Mesodermal cell (in vitro differentiated cells): Measurements from ENCODE around the gene MYOF.
"Not testable (repeated sequence)": the region's sequence is repeated elsewhere in the genome, so short reads cannot be mapped to it uniquely, and the experiment has no call there.

ENCODE experiments used
- H3K27ac ChIP-seq: 2 replicates; pipeline ENCODE4 v1.7.0; 2013; ENCODE audit warnings: mild to moderate bottlenecking, low read depth, low read length, moderate library complexity; ENCODE audit not compliant: severe bottlenecking
- H3K36me3 ChIP-seq: 2 replicates; pipeline ENCODE4 v1.7.1; 2013; ENCODE audit warnings: mild to moderate bottlenecking, low read length, moderate library complexity; ENCODE audit not compliant: control insufficient read depth, insufficient read depth
- H3K4me1 ChIP-seq: one replicate; pipeline ENCODE4 v1.7.1; 2013; ENCODE audit warnings: mild to moderate bottlenecking, low read length; ENCODE audit not compliant: insufficient read depth, control insufficient read depth, poor library complexity, severe bottlenecking
- H3K4me3 ChIP-seq: 2 replicates; pipeline ENCODE4 v1.7.0; 2013; ENCODE audit warnings: low read length, control low read depth, mild to moderate bottlenecking; ENCODE audit not compliant: insufficient read depth, poor library complexity, severe bottlenecking; ENCODE audit errors: extremely low read depth
- H3K9me3 ChIP-seq: 2 replicates; pipeline ENCODE4 v1.7.1; 2013; ENCODE audit warnings: mild to moderate bottlenecking, low read length, moderate library complexity; ENCODE audit not compliant: control insufficient read depth
- WGBS, 2 experiments: methylation state at CpG; one replicate each; pipeline ENCODE4 v1.1.5; 2013; ENCODE audit warnings: missing lambda C conversion rate in 2 of 2; ENCODE audit not compliant: insufficient coverage in 2 of 2; 5-methylcytosine and 5-hydroxymethylcytosine counted together

Gene MYOF

DNA sequence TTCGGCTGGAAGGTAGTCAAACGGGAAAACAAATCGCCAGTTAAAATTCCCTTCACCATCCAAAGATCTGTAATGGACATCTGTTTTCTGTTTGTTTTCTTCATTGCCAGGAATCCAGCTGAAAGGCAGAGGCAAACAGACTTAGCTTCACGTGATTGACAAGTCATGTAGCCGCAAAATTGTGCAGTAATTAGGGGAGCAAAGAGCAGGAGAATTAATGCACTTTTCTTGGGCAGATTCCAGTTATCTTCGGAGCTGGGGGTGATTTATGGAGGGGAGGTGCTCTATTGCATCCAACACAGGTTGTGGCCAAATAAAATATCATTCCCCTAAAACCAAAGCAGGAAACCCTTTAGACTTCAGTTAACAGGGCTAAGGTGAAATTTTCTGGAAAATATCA is 162.2 kb downstream of the MYOF start:
- Histone ChIP-seq H3K9me3 (no peaks in the 10 kb centered on the region), H3K4me1 (peaks cover 7% of the 10 kb centered on the region), H3K4me3 (no peak overlapping the region), H3K36me3 (peaks cover 71% of the 10 kb centered on the region), H3K27ac (no peak overlapping the region)
- 97 to 100% methylated on average over 2 to 5 of the region's 6 CpGs for WGBS, 2 experiments

DNA sequence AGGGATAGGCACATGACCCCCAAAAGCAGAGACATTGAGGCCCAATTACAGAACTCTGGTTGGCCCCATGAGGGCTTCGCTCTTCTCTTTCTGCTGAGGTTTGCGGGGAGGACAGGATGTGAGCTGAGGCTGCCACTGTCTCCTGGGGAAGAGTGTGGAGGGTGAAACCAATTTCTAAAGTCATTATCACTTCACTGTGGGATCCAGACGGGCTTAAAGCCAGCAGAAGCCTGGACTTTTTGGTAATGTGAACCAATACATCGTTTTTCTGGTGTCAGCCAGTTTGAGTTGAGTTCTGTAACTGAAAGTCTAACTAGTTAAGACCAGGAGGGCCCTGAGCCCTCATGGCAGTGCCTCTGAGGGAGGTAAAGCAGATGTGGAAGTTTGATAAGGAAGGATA is 163.0 kb downstream of the MYOF start:
- no peaks in the 10 kb centered on the region for H3K9me3 ChIP-seq
- H3K4me3 ChIP-seq: no peak overlapping the region
- peaks cover 7% of the 10 kb centered on the region for H3K4me1 ChIP-seq
- no peak overlapping the region for H3K27ac ChIP-seq
- WGBS, 2 experiments: 76 to 100% methylated on average over 1 to 3 of the region's 4 CpGs
- peaks cover 64% of the 10 kb centered on the region for H3K36me3 ChIP-seq

DNA sequence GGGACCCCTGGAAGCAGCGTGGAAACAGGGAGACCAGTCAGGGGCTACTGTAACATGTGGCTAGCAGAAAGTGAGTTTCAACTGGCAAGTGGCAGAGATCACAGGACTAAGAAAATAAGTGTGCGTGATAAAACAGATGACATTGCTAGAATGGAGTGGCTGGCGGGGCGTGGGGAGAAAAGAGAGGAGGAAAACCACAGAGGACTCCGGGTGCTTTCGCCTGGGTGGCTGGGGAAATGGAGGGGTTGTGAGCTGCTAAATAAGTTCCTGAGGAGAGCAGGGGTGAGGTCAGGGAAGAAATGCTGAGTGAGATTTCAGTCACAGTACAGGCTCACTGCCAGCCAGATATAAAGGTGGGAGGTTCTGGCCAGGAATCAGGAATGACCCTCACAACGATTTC is 166.9 kb downstream of the MYOF start:
- Histone ChIP-seq H3K4me3 (no peak overlapping the region), H3K9me3 (no peaks in the 10 kb centered on the region), H3K4me1 (peaks cover 7% of the 10 kb centered on the region), H3K36me3 (peaks cover 59% of the 10 kb centered on the region), H3K27ac (no peak overlapping the region)
- WGBS, 2 experiments: 92 to 95% methylated on average over 7 of the region's 7 CpGs

DNA sequence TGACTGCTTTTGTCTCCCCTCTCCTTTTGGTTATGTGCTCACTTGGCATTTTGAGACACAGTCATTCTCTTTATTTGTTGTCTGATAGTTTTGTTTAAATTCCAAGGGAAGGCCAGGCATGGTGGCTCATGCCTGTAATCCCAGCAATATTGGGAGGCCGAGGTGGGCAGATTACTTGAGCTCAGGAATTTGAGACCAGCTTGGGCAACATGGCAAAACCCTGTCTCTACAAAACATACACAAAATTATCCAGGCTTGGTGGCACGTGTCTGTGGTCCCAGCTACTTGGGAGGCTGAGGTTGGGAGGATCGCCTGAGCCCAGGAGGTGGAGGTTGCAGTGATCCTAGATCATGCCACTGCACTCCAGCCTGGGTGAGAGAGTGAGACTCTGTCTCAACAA is 167.5 kb downstream of the MYOF start:
- not testable (repeated sequence) for H3K9me3 ChIP-seq

DNA sequence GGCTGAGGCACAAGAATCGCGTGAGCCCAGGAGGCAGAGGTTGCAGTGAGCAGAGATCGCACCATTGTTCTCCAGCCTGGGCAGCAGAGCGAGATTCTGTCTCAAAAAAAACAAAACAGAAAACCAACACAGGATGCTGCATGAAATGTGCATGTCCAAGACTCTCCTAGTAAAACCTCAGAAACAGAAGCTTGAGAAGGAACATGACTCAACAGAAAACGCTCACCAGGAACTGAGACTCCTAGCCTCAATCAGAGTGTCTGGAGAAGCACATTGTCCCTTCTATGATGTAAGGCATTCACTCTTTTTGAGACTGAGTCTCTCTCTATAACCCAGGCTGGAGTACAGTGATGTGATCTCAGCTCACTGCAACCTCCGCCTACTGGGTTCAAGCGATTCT is 168.3 kb downstream of the MYOF start:
- Histone ChIP-seq H3K27ac (no peak overlapping the region), H3K4me1 (peaks cover 7% of the 10 kb centered on the region), H3K36me3 (peaks cover 60% of the 10 kb centered on the region), H3K9me3 (no peaks in the 10 kb centered on the region), H3K4me3 (no peak overlapping the region)
- 96 to 97% methylated on average over 6 to 7 of the region's 7 CpGs for WGBS, 2 experiments

More for the DNA sequence above, 167.5 kb downstream of the MYOF start:
- peaks cover 60% of the 10 kb centered on the region for H3K36me3 ChIP-seq
- WGBS, 2 experiments: 83% methylated on average over 1 of the region's 3 CpGs; no CpG with 5 or more reads in 1 of the 2 experiments
- not testable (repeated sequence) for H3K4me1 ChIP-seq, H3K4me3 ChIP-seq, H3K27ac ChIP-seq

DNA sequence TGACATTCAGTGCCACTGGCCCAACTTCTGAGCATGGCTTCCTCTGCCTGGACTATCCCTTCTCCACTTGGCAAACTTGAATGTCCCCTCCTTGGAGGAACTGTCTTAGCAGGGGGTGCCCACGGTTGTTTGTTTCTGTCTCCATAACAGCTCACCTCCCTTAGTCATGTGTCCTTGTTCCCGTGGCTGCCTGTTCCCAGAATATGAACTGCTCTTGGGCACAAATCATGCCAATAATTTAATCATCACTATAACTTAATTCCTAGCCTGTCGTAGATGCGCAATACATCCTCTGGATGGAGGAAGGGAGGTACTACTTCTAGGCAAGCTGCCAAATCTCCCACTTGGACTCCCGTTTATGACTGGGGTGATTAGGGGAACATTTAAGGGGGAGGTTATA is 173.1 kb downstream of the MYOF start:
- Histone ChIP-seq H3K27ac (no peak overlapping the region), H3K4me3 (no peak overlapping the region), H3K4me1 (no peaks in the 10 kb centered on the region), H3K9me3 (no peaks in the 10 kb centered on the region), H3K36me3 (peaks cover 70% of the 10 kb centered on the region)
- 78 to 100% methylated on average over 2 to 3 of the region's 5 CpGs for whole genome bisulfite sequencing, 2 experiments

DNA sequence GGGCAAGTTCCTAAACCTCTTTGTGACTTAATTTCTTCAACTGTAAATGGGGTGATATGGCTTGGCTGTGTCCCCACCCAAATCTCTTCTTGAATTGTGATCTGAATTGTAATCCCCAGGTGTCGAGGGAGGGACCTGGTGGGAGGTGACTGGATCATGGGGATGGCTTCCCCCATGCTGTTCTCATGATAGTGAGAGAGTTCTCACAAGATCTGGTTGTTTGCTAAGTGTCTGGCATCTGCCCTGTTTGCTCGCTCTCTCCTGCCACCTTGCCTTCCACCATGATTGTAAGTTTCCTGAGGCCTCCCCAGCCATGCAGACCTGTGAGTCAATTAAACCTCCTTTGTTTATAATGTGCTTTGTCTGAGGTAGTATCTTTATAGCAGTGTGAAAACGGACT is 177.0 kb downstream of the MYOF start:
- H3K4me3 ChIP-seq: no peak overlapping the region
- H3K27ac ChIP-seq: no peak overlapping the region
- WGBS, 2 experiments: 75% methylated on average over 1 of the region's 3 CpGs; no CpG with 5 or more reads in 1 of the 2 experiments
- H3K36me3 ChIP-seq: peaks cover 45% of the 10 kb centered on the region
- no peaks in the 10 kb centered on the region for H3K4me1 ChIP-seq
- no peaks in the 10 kb centered on the region for H3K9me3 ChIP-seq

DNA sequence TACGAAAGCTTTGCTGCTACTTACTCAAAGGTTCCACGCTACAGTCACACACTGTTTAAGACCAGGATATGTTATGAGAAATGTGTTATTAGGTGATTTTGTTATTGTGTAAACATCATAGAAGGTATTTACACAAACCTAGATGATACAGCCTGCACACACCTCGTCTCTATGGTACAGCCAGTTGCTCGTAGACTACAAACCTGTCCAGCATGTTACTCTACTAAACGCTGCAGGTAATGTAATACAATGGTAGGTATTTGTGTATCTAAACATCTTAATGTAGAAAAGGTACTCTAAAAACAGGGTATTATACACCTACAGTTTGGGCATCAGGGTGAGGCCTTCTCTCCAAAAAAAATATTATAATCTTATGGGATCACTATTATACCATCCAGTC is 181.2 kb downstream of the MYOF start:
- Histone ChIP-seq H3K27ac (no peak overlapping the region), H3K4me1 (peaks cover 9% of the 10 kb centered on the region), H3K4me3 (no peak overlapping the region), H3K36me3 (peaks cover 17% of the 10 kb centered on the region), H3K9me3 (no peaks in the 10 kb centered on the region)
- no CpG with 5 or more reads among the region's 5 CpGs for WGBS, 2 experiments

DNA sequence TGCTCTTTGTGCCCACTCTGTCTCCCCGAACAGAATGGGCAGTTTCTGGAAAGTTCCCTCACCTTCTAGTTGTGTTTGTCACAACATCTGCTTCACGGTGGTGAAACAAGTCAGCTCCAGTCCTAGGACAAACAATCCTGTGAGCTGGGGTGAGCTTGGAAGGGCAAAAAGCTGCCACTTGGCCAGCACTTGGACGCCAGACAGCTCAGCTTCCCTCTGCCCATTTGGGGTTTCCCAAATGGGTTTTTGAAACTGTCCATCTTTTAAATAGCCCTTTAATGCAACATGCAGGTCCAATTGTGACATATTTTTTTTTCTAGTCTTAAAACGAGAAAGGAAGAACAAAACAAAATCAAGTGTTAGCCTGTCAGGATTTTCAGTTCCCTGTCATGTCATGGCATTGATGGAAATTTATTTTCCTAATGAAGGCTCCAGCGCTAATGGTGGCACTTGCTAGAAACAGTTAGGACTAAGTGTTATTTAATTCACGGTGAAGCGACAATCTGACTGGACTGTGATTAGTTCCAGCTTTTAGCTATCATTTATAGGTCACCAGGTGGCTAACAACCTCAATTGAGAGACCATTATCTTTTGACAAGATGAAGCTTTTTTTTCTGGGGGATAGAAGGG is 181.7 kb downstream of the MYOF start:
- Histone ChIP-seq H3K4me3 (no peak overlapping the region), H3K36me3 (peaks cover 13% of the 10 kb centered on the region), H3K9me3 (no peaks in the 10 kb centered on the region), H3K4me1 (peaks cover 9% of the 10 kb centered on the region), H3K27ac (no peak overlapping the region)
- 92 to 94% methylated on average over 5 to 7 of the region's 7 CpGs for WGBS, 2 experiments

DNA sequence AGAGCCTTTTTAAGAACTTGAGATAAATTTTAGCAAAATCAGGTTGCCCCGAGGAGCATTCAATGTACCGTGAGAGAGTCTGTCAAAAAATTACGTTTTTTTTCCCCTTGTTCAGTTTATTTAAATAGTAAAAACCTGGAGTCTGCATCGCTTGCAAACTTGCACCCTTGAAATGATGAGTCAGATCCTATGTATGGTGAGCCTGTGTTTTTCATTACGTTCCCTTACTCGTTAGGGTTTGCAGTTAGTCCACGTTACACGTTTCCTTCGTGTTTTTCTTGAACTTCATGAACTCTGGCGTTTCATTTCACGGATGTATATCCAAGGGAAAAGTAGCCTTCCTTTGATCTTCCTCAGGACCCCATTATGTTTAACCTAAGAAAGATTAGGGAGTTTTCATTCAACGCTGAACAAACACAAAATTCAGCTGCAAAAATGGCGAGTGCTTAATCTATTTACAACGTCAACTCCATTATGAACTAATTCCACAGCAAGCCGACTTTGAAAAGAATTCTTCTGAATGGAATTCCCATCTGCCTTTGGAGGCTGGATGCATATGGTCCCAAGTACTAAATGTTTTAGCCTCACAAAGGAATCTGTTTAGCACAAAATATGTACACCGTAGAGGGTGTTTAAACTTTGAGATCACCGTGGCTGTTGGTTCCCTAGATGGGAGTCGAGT is 182.4 kb downstream of the MYOF start:
- no peak overlapping the region for H3K27ac ChIP-seq
- H3K36me3 ChIP-seq: peaks cover 7% of the 10 kb centered on the region
- 83 to 86% methylated on average over 15 to 18 of the region's 18 CpGs for WGBS, 2 experiments
- H3K9me3 ChIP-seq: no peaks in the 10 kb centered on the region
- peaks cover 9% of the 10 kb centered on the region for H3K4me1 ChIP-seq
- H3K4me3 ChIP-seq: no peak overlapping the region

DNA sequence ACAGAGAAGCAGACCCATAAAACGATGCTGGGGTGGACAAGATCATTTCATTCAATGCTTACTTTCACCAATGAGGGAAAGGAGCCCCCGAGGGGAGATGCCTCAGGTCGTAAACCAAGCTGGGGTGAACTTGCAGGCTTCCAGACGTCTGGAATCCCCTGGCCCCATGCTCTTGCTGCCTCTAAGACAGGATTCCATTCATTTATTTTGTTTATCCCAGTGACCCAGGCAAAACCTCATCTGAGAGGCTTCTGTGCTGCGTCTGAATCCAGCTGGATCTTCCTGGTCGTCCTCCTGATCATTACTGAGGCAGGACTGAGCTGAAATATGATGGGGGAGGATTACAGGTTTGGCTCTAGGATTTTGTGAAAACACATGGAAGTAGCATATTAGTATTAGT is 182.9 kb downstream of the MYOF start:
- Histone ChIP-seq H3K4me3 (no peak overlapping the region), H3K9me3 (no peaks in the 10 kb centered on the region), H3K36me3 (peaks cover 2% of the 10 kb centered on the region), H3K4me1 (peaks cover 9% of the 10 kb centered on the region), H3K27ac (no peak overlapping the region)
- 66 to 79% methylated on average over 5 to 6 of the region's 6 CpGs for whole genome bisulfite sequencing, 2 experiments
